K562 (cell line): ENCODE results near the gene SEMA5A. TPM values are rescaled to one million over a fixed set of nuclear protein-coding genes. Genes with fewer than 3 reads are reported as not detected.

Experiments used
- ATAC-seq: fragments of 200-7000 bp; cut with Tn5 transposase; 3 replicates; pipeline ENCODE4 v1.9.1; 2020; ENCODE audit warnings: moderate library complexity
- BruUV-seq: library from RNA; stranded (reverse); fragments of 400-500 nt; replicated peaks from 2 replicates; lab custom pipeline; 2021; lab: Mats Ljungman, UMichigan
- CTCF ChIA-PET: fragments of 300-600 bp; formaldehyde crosslinking; extraction: SDS; loops from one replicate; lab custom pipeline; 2021; ENCODE audit warnings: low intra/inter-chr PET ratio; lab: Yijun Ruan, JAX
- POLR2A ChIA-PET: fragments of 300-600, 350-650 bp; sonication (Branson Sonifier 250); formaldehyde crosslinking; extraction: SDS; loops from one replicate; lab custom pipeline; 2021; ENCODE audit warnings: antibody characterized with exemption, inconsistent platforms; lab: Yijun Ruan, JAX
- DNase-seq, 4 experiments: peaks; one replicate each; pipeline versions ENCODE4 v3.0.0 to v3.0.0-alpha.2; 2011 to 2018; ENCODE audit warnings: low spot score in 3 of 4, mixed read lengths in 3 of 4; ENCODE audit errors: extremely low read depth in 1 of 4
- FAIRE-seq: peaks from 2 replicates; lab custom pipeline; 2011; peaks lifted over from hg19 to GRCh38; lab: Jason Lieb, UNC
- H2AFZ ChIP-seq: 2 replicates; pipeline ENCODE4 v1.6.0; 2011; ENCODE audit warnings: low read depth, low read length, control low read depth, inconsistent platforms
- H3K27ac ChIP-seq: fragments of 200-600 bp; 3 replicates; pipeline ENCODE4 v1.8.0; 2011; ENCODE audit warnings: low read depth, mild to moderate bottlenecking, control low read depth, inconsistent platforms, low read length, moderate library complexity, mixed read lengths; ENCODE audit errors: extremely low read depth
- H3K27me3 ChIP-seq, 2 experiments: fragments of 300-600 bp in 1 of 2; 2 replicates in 1 of 2; 3 replicates in 1 of 2; pipeline versions ENCODE4 v1.6.0 to v1.8.0; 2011; ENCODE audit warnings: inconsistent platforms in 2 of 2, low read length in 2 of 2, mild to moderate bottlenecking in 1 of 2, mixed read lengths in 1 of 2, moderate library complexity in 1 of 2; ENCODE audit not compliant: control insufficient read depth in 2 of 2, insufficient read depth in 2 of 2
- H3K36me3 ChIP-seq: fragments of 300-600 bp; 3 replicates; pipeline ENCODE4 v1.8.0; 2011; ENCODE audit warnings: mild to moderate bottlenecking, low read length, inconsistent platforms; ENCODE audit not compliant: control insufficient read depth, insufficient read depth
- H3K4me1 ChIP-seq, 2 experiments: fragments of 200-600 bp in 1 of 2; replicated peaks in 1 of 2; 2 replicates in 1 of 2; 3 replicates in 1 of 2; pipeline versions ENCODE4 v1.5.1 to v1.8.0; 2011; ENCODE audit warnings: inconsistent platforms in 2 of 2, low read length in 2 of 2, mild to moderate bottlenecking in 1 of 2, mixed read lengths in 1 of 2, moderate library complexity in 1 of 2; ENCODE audit not compliant: control insufficient read depth in 2 of 2, insufficient read depth in 2 of 2
- H3K4me2 ChIP-seq: 2 replicates; pipeline ENCODE4 v1.6.1; 2011; ENCODE audit warnings: low read length, control low read depth, inconsistent platforms, mixed read lengths; ENCODE audit not compliant: insufficient read depth
- H3K4me3 ChIP-seq: fragments of 200-600 bp; sonication (generic), shearing (Covaris generic); 2 replicates; pipeline ENCODE4 v1.5.1; 2016; ENCODE audit warnings: control low read depth, inconsistent platforms
- H3K79me2 ChIP-seq: fragments of 200-600 bp; 3 replicates; pipeline ENCODE4 v1.8.0; 2011; ENCODE audit warnings: low read length, inconsistent platforms; ENCODE audit not compliant: control insufficient read depth, insufficient read depth
- H3K9ac ChIP-seq, 2 experiments: 2 replicates each; pipeline versions ENCODE4 v1.6.0 to v1.6.1; 2011; ENCODE audit warnings: low read depth in 2 of 2, low read length in 2 of 2, control low read depth in 1 of 2, inconsistent platforms in 1 of 2, mild to moderate bottlenecking in 1 of 2, mixed read lengths in 1 of 2; ENCODE audit not compliant: insufficient read depth in 1 of 2
- H3K9me1 ChIP-seq: one replicate; pipeline ENCODE4 v1.6.0; 2011; ENCODE audit warnings: inconsistent platforms, mild to moderate bottlenecking, low read length, moderate library complexity; ENCODE audit not compliant: control insufficient read depth, insufficient read depth
- H3K9me3 ChIP-seq: replicated peaks from 2 replicates; pipeline ENCODE4 v1.5.1; 2011; ENCODE audit warnings: low read depth, low read length, inconsistent platforms; ENCODE audit not compliant: control insufficient read depth, insufficient read depth
- H4K20me1 ChIP-seq: replicated peaks from 2 replicates; pipeline ENCODE4 v1.6.1; 2011; ENCODE audit warnings: low read length, inconsistent platforms, mixed read lengths; ENCODE audit not compliant: control insufficient read depth, insufficient read depth
- CBFA2T3 ChIP-seq: fragments of 450-650 bp; IDR thresholded peaks from 2 replicates; pipeline ENCODE4 v1.6.1; 2017
- CEBPB ChIP-seq: fragments of 450-650 bp; IDR thresholded peaks from 2 replicates; pipeline ENCODE4 v1.6.1; 2016; ENCODE audit warnings: missing genetic modification characterization, missing compliant biosample characterization
- CXXC5 ChIP-seq: fragments of 250-450 bp; sonication (Bioruptor Pico); IDR thresholded peaks from 2 replicates; pipeline ENCODE4 v1.8.0; 2022; ENCODE audit warnings: inconsistent platforms, mild to moderate bottlenecking, moderate library complexity
- HDAC6 ChIP-seq: IDR thresholded peaks from 2 replicates; pipeline ENCODE4 v1.6.1; 2012; ENCODE audit warnings: low read depth, mild to moderate bottlenecking, control low read depth, inconsistent platforms, low read length, moderate library complexity
- USF2 ChIP-seq: sonication (generic); formaldehyde crosslinking; IDR thresholded peaks from 2 replicates; pipeline ENCODE4 v1.5.0; 2020; ENCODE audit warnings: missing genetic modification reagents
- ZNF217 ChIP-seq: sonication (generic); formaldehyde crosslinking; IDR thresholded peaks from 2 replicates; pipeline ENCODE4 v1.8.0; 2022; ENCODE audit warnings: mild to moderate bottlenecking, missing genetic modification reagents
- WGBS: fragments of 100-300 bp; shearing (Covaris generic); methylation state at CpG from one replicate; pipeline ENCODE4 v1.1.6; 2016; ENCODE audit warnings: low coverage, mixed read lengths; ENCODE audit not compliant: insufficient coverage; ENCODE audit errors: missing lambda C conversion rate; 5-methylcytosine and 5-hydroxymethylcytosine counted together
- in situ Hi-C: fragments of 300-500 bp; cut with MboI; formaldehyde crosslinking; loops from 4 replicates; pipeline ENCODE4 v1.15.0; 2018; ENCODE audit warnings: inconsistent platforms, mixed read lengths
- intact Hi-C: fragments of 100-400 bp; cut with micrococcal nuclease; formaldehyde crosslinking; loops from 2 replicates; pipeline ENCODE4 v1.14.2; 2022
- polyA plus RNA-seq, 8 experiments: library from polyadenylated mRNA; depleted of rRNA in 4 of 8; stranded (reverse) in 5 of 8; unstranded in 3 of 8; fragments of >200 nt; fragmentation: Nextera tagmentation in 2 of 8; fragmentation: Illumina TruSeq in 1 of 8; extraction: Ambion mirVana in 2 of 8; extraction: Trizol in 1 of 8; gene quantifications; 2 replicates each; pipeline versions ENCODE4 v1.2.1 to v1.2.3, GENCODE V29; 2011 to 2014; ENCODE audit warnings: inconsistent platforms in 1 of 8, missing spikeins in 1 of 8
- total RNA-seq, 7 experiments: library from RNA; depleted of rRNA in 6 of 7; stranded (reverse); fragments of >200 nt in 6 of 7; fragmentation: Illumina TruSeq in 2 of 7; extraction: Trizol in 2 of 7; gene quantifications; 2 replicates each; pipeline versions ENCODE4 v1.2.1 to v1.2.3, GENCODE V29; 2011 to 2021; ENCODE audit warnings: low replicate concordance in 1 of 7

SEMA5A gene
- total and polyA plus RNA-seq, 9 of the 15 experiments (the other 6 are each of a cell fraction or from before 2014, with no cell fraction given): 0.02 TPM; not detected in 8

- WGBS: 0% methylated on average over 2 of the region's 2 CpGs
- CTCF ChIA-PET: no interaction called here
- in situ Hi-C loops: no loop called here
- peaks cover 4% of the 10 kb centered on the region in 2 experiments; a peak in 1 of 5 replicates for H3K27me3 ChIP-seq
- H3K79me2 ChIP-seq: no peaks in the 10 kb centered on the region
- no peaks in the 10 kb centered on the region for H3K36me3 ChIP-seq
- no peak for FAIRE-seq
- no peak for DNase-seq
- no peaks in the 10 kb centered on the region for H4K20me1 ChIP-seq
- H3K4me1 ChIP-seq: no peaks in the 10 kb centered on the region
- H3K4me2 ChIP-seq: no peak overlapping the region
- POLR2A ChIA-PET: no interaction called here
- H3K9ac ChIP-seq: no peak overlapping the region
- no peaks in the 10 kb centered on the region for H3K9me1 ChIP-seq
- H3K4me3 ChIP-seq: no peak overlapping the region
- H3K9me3 ChIP-seq: no peaks in the 10 kb centered on the region
- TF ChIP-seq CXXC5 (CRISPR knock-in tag) (no peak), USF2 (CRISPR knock-in tag) (no peak), CEBPB (tag) (no peak), ZNF217 (CRISPR knock-in tag) (no peak), HDAC6 (no peak), CBFA2T3 (no peak)
- TF ChIP-seq, all 486 proteins: peak for 0
- intact Hi-C loops: no loop called here
- no TSS peak for BruUV-seq
- ATAC-seq: no peak
- no peak overlapping the region for H3K27ac ChIP-seq
- H2AFZ ChIP-seq: no peak overlapping the region
These were observed 8.4 kb downstream of the SEMA5A start for GRCh38 chr5:9537223-9538141.
